Panc1 (cell line): ENCODE results near the gene CELSR2. TPM values are rescaled to one million over a fixed set of nuclear protein-coding genes. Genes with fewer than 3 reads are reported as not detected.

Experiments used
- ATAC-seq: fragments of 200-7000 bp; cut with Tn5 transposase; 2 replicates; pipeline ENCODE4 v1.9.1; 2020; ENCODE audit warnings: mild to moderate bottlenecking, moderate library complexity
- BruUV-seq: library from RNA; stranded (reverse); fragments of 400-500 nt; replicated peaks from 2 replicates; lab custom pipeline; 2021; lab: Mats Ljungman, UMichigan
- CTCF ChIA-PET: fragments of 300-600 bp; sonication (Branson Sonifier 250); formaldehyde crosslinking; loops from one replicate; lab custom pipeline; 2022; ENCODE audit warnings: antibody characterized with exemption; lab: Charles Lee
- POLR2A ChIA-PET: fragments of 300-600 bp; sonication (Branson Sonifier 250); formaldehyde crosslinking; loops from one replicate; lab custom pipeline; 2022; ENCODE audit warnings: antibody characterized with exemption; lab: Charles Lee
- DNase-seq: peaks from one replicate; pipeline ENCODE4 v3.0.0-alpha.2; 2010; ENCODE audit warnings: low read depth, low spot score
- H3K27ac ChIP-seq: 2 replicates; pipeline ENCODE4 v1.5.1; 2011; ENCODE audit warnings: mild to moderate bottlenecking, low read length, inconsistent platforms
- H3K27me3 ChIP-seq: fragments of 200-500 bp; sonication (Bioruptor generic); 2 replicates; pipeline ENCODE4 v1.6.0; 2014; ENCODE audit warnings: low read length, inconsistent platforms; ENCODE audit not compliant: control insufficient read depth, insufficient read depth
- H3K36me3 ChIP-seq: fragments of 200-500 bp; sonication (Bioruptor generic); 2 replicates; pipeline ENCODE4 v1.5.1; 2014; ENCODE audit warnings: inconsistent platforms, mild to moderate bottlenecking, low read length, moderate library complexity; ENCODE audit not compliant: control insufficient read depth, insufficient read depth
- H3K4me1 ChIP-seq: 2 replicates; pipeline ENCODE4 v1.5.1; 2011; ENCODE audit warnings: inconsistent platforms, mild to moderate bottlenecking, low read length, moderate library complexity; ENCODE audit not compliant: control insufficient read depth, insufficient read depth
- H3K4me3 ChIP-seq, 2 experiments: 2 replicates each; pipeline ENCODE4 v1.5.1; 2011 to 2012; ENCODE audit warnings: low read depth in 2 of 2, low read length in 2 of 2, mild to moderate bottlenecking in 2 of 2, inconsistent platforms in 1 of 2, moderate library complexity in 1 of 2
- H3K9me3 ChIP-seq: fragments of 200-500 bp; sonication (Bioruptor generic); 2 replicates; pipeline ENCODE4 v1.5.1; 2014; ENCODE audit warnings: low read depth, mild to moderate bottlenecking, inconsistent platforms, low read length, moderate library complexity; ENCODE audit not compliant: control insufficient read depth, insufficient read depth
- CTCF ChIP-seq: fragments of 450-650 bp; IDR thresholded peaks from 2 replicates; pipeline ENCODE4 v1.5.1; 2017; ENCODE audit warnings: mild to moderate bottlenecking
- POLR2AphosphoS5 ChIP-seq: IDR thresholded peaks from 2 replicates; pipeline ENCODE4 v1.6.1; 2012; ENCODE audit warnings: mild to moderate bottlenecking, low read depth, low read length, moderate library complexity
- REST ChIP-seq, 2 experiments: IDR thresholded peaks; 2 replicates each; pipeline ENCODE4 v1.6.1; 2011 to 2012; ENCODE audit warnings: low read depth in 2 of 2, control low read depth in 1 of 2, low read length in 1 of 2, mild to moderate bottlenecking in 1 of 2, moderate library complexity in 1 of 2; ENCODE audit not compliant: insufficient read depth in 1 of 2
- SIN3A ChIP-seq: IDR thresholded peaks from 2 replicates; pipeline ENCODE4 v1.6.1; 2012; ENCODE audit warnings: low read depth, mild to moderate bottlenecking, low read length, moderate library complexity, borderline replicate concordance; ENCODE audit not compliant: insufficient read depth
- TCF7L2 ChIP-seq: IDR thresholded peaks from 2 replicates; pipeline ENCODE4 v1.6.1; 2011; ENCODE audit warnings: mild to moderate bottlenecking, low read depth, low read length, inconsistent platforms
- in situ Hi-C: cut with HindIII; loops from 2 replicates; pipeline ENCODE4 v1.10.0; 2016; ENCODE audit warnings: low sequenced_read_pairs, low pct_unique_long_range_greater_than_20kb
- intact Hi-C: fragments of 100-400 bp; cut with micrococcal nuclease; formaldehyde crosslinking; loops from one replicate; pipeline ENCODE4 v1.10.0; 2022; ENCODE audit not compliant: unreplicated experiment
- total RNA-seq: library from RNA; stranded (reverse); gene quantifications from one replicate; pipeline ENCODE4 v1.2.1, GENCODE V29; 2021; ENCODE audit not compliant: unreplicated experiment

The CELSR2 gene
- total RNA-seq, 1 experiment from 2014 or later, result 4.1 TPM

- ATAC-seq, result no peak
- Histone ChIP-seq H3K4me1 (no peaks in the 10 kb centered on the region), H3K27ac (no peak overlapping the region), H3K9me3 (no peaks in the 10 kb centered on the region), H3K27me3 (no peaks in the 10 kb centered on the region), H3K36me3 (no peaks in the 10 kb centered on the region), H3K4me3 (no peak overlapping the region)
- ChIA-PET CTCF (no interaction called here), POLR2A (no interaction called here)
- BruUV-seq, result no TSS peak
- no peak for DNase-seq
- in situ Hi-C loops (no loop called here), intact Hi-C loops (no loop called here)
- no peak for TF ChIP-seq CTCF
- no peak for TF ChIP-seq TCF7L2
- TF ChIP-seq POLR2AphosphoS5, result no peak
- TF ChIP-seq SIN3A, result no peak
- no peak for TF ChIP-seq REST (IDR thresholded peaks at IDR 0.05; ENCODE audit: insufficient read depth in 1 of 2, low read depth in 2 of 2, low read length in 1 of 2)
Measured at GRCh38 chr1:109316506-109316905, 67.2 kb downstream of the CELSR2 start.

- no peaks in the 10 kb centered on the region for H3K27me3 ChIP-seq
- H3K27ac ChIP-seq, result no peak overlapping the region
- in situ Hi-C loops, result no loop called here
- ChIA-PET CTCF (no interaction called here), POLR2A (no interaction called here)
- no peak for DNase-seq
- no peaks in the 10 kb centered on the region for H3K9me3 ChIP-seq
- intact Hi-C loops, result no loop called here
- no peak for TF ChIP-seq REST (IDR thresholded peaks at IDR 0.05; ENCODE audit: insufficient read depth in 1 of 2, low read depth in 2 of 2, low read length in 1 of 2)
- no peak for TF ChIP-seq CTCF
- TF ChIP-seq POLR2AphosphoS5, result no peak
- no peak for TF ChIP-seq SIN3A
- TF ChIP-seq TCF7L2, result no peak
- BruUV-seq, result no TSS peak
- H3K4me1 ChIP-seq, result no peaks in the 10 kb centered on the region
- no peak overlapping the region for H3K4me3 ChIP-seq
- no peak for ATAC-seq
- H3K36me3 ChIP-seq, result no peaks in the 10 kb centered on the region
Measured at GRCh38 chr1:109319114-109319513, 69.8 kb downstream of the CELSR2 start.
